ENCODE results near the gene TOM1L2. TPM values are rescaled to one million over a fixed set of nuclear protein-coding genes. Genes with fewer than 3 reads are reported as not detected.

The TOM1L2 gene
- polyA plus RNA-seq, 3 donors = 31.8 to 36.2 (median 32.2) TPM

DNA sequence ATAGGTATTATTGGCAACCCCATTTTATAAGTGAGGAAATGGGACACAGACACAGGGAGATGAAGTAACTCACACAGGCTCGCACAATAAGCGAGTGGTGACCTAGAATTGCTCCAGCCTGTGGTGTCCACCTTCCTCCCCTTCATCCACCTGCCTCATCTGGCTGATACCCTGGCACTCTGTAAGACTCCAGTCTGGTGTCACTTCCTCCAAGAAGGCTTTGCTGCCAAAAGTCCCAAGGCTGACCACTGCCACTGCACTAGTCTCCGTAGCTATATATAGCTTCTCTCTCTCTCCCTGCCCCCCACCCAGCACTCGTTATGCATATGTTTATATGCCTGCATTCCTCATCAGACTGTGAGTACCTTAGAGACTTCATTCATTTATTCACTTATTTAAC, 69.3 kb downstream of the TOM1L2 start:
- no peak for DNase-seq (ENCODE audit: low read depth in 3 of 3, low spot score in 2 of 3)

GRCh38 chr17:17902376-17902775, 69.8 kb downstream of the TOM1L2 start:
- DNase-seq (ENCODE audit: low read depth in 3 of 3, low spot score in 2 of 3) = no peak

- DNase-seq (ENCODE audit: low read depth in 3 of 3, low spot score in 2 of 3) = no peak
Observed at GRCh38 chr17:17900615-17901520, 71.3 kb downstream of the TOM1L2 start.

DNA sequence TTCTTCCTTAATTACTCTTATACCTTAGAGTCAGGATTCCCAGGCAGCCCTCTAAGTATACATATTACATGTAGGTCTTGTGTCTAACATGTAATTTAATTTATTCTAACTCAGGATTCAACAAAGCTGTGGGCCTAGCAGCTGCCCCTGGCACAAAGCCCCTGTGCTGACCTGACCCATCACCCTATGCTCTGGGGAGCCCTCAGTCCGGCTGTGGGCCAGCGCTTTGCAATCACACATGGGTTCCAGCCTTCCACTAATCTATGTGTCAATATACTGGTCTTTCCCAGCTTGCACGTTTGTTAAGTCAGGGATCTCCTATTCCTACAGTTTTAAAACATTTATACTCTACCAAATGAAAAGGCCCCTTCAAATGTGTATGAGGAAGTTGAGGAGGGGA, 72.7 kb downstream of the TOM1L2 start:
- DNase-seq (ENCODE audit: low read depth in 3 of 3, low spot score in 2 of 3) = no peak

DNA sequence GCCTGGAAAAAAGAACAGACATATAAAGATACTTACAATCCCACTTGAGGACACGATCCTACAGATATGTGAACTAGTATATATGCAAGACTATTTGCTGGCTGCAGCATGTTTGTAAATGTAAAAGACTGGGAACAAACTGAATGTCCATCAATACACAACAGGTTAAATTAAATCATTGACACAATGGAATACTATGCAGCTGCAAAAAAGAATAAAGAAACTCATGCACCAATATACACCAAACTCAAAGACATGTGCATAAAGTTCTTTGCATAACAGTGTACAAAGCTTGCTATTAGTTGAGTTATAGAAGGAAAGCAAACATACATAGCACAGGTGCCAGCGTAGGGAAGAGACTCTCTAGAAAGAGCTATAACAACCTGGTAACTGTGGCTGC, 73.5 kb downstream of the TOM1L2 start:
- no peak for DNase-seq (ENCODE audit: low read depth in 3 of 3, low spot score in 2 of 3)

DNA sequence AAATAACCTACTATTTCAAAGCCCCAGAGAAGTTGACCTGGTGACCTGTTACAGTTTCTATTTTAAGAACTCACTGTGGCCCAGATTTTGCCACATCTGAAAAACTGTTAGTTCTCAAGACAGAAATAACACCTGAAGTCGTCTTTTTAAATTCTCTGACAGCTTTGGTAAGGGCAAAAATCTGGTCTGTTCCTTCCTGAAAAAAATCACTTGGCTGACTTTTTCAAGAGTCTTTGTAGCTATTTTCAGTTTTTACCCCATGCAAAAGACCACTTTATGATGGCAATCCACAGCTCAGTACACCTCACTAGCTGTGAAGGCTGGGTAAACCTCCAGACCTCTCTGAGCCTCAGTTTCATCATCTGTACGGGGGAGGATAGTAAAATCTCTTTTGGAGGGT, 74.8 kb downstream of the TOM1L2 start:
- no peak for DNase-seq (ENCODE audit: low read depth in 3 of 3, low spot score in 2 of 3)

DNA sequence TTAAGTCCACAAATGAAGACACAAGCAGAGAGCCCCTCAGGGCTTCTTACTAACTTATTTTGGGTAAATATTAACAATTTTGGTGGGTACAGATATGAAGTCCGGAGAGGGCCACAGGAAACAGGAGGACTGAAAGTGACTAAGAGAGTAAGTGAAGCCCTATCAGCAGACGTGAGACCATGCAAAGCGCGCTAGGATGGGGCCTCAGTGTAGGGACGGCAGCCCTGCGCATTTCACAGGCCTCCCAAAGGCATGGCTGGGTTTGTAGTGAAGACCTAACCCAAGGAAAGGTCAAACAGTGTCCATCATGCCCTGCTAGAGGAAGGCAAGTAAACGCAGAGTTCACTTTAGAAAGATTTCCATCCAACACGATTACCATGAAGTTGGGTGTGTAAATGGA, 75.5 kb downstream of the TOM1L2 start:
- DNase-seq (ENCODE audit: low read depth in 3 of 3, low spot score in 2 of 3) = no peak

DNA sequence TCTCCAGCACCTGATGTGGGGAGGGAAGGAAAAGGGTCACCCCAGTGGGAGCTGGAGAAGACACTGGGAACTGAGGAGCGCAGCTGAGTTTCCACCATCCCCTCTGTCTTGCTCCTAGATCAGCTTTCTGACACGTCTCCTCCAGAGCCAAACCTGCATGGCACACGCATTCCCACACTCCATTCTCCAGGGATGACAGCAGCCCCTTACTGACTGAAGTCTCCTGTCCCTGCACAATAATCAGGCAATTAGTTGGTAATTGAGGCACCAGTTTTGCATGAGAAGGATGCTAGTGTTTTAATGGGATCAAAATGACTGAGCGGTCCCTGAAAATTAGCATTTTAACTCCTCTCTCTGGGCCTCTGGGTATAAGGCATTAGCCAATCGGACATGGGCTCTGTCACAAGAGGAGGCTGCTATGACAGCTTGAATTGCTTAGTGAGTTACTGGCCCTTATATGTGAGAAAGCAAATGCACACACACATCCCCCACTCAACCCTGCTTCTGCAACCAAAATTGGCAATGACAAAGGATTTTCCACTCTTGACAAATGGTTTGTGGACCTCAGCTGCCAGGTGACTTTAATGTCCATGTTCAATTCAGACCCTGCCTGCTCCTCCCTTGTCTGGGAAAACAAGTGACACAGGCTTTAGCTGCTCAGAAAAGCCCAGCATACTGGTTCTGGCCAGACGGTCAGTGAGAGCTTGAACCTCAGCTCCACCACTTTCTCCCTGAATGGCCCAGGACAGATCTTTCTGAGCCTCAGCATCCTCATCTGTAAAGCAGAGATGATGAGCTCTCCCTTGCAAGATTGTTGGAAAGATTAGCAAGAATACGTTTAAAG, 78.2 kb downstream of the TOM1L2 start:
- DNase-seq (ENCODE audit: low read depth in 3 of 3, low spot score in 2 of 3) = no peak

DNA sequence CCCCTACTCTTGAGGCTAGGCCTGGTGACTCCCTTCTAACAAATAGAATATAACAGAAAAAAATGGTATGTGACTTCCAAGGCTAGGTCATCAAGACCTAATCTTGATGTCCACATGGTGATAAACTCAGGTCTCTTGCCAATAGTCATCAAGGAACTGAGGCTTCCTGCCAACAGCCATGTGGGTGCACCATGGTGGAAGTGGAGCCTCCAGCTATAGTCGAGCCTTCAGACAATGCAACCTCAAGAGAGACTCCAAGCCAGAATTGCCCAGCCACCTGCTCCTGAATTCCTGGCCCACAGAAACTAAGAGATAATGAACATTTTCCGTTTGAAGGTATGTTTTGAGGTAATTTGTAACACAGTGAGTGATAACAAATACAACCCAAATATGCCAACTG, 79.5 kb downstream of the TOM1L2 start:
- DNase-seq (ENCODE audit: low read depth in 3 of 3, low spot score in 2 of 3) = no peak

GRCh38 chr17:17892009-17892408, 80.2 kb downstream of the TOM1L2 start:
- no peak for DNase-seq (ENCODE audit: low read depth in 3 of 3, low spot score in 2 of 3)

DNA sequence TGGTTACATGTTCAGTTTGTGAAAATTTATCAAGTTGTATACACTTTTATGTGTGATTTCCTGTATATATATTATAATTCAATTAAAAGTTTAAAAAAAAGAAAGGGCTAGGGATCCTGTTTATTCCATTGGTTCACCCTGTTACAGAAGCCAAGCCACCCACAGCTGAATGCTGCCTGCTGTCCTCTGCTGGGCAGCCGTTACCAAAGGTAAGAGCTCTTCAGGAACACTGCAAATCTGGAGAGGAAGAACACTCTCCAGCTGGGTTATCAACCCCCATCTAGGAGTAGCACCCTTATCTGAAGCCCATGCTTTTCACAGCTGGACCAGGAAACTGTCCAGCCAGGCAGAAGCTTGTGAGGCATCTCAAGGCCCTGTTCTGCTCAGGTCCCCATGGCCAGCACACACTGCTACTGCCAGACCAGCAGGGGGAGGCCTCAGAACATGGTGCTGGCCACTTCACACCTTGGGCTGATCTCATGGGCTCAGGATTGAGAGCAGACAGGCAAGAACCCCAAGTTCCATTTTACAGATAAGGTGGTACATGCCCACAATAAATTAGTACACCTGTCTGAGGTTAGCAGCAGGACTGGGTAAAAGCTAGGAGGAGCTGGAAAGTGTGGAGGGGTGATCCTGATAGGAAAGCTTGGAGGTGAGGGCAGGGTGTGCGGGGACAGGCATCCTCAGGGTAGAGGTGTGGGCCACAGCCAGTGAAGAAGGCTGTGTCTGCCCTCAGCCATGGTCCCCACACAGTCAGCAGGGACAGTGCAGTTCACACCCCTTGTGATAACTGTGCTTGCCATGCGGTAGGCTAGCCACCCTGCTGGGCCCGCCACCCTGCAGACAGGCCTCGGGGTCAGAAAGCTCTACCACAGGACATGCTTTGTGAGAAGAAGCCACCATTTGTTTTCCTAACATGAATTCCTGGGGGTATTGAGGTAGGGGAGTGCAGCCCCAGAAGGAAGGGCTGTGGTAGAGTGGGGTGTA, 81.1 kb downstream of the TOM1L2 start:
- no peak for DNase-seq (ENCODE audit: low read depth in 3 of 3, low spot score in 2 of 3)

GRCh38 chr17:17889922-17890321, 82.3 kb downstream of the TOM1L2 start:
- DNase-seq (ENCODE audit: low read depth in 3 of 3, low spot score in 2 of 3) = no peak

- DNase-seq (ENCODE audit: low read depth in 3 of 3, low spot score in 2 of 3) = no peak
Observed at GRCh38 chr17:17888821-17889220, 83.4 kb downstream of the TOM1L2 start.

DNA sequence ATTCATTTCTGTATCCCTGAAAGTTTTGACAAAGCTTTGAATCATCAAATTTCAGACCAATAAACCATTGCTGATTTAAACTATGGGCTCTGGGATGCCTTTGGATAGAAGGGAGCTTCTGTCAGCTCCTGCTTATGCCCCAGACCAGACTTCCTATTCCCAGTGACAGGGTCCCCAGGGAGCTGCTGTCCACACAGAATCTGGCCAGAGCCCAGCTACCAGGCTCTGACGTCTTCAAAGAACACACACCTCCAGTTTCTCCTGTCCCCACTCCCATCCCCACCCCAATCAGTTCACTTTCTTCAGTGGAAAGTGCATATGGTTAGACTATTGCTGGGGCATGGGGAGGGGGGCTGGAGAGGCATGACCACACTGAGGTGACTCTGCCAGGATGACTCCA, 83.8 kb downstream of the TOM1L2 start:
- no peak for DNase-seq (ENCODE audit: low read depth in 3 of 3, low spot score in 2 of 3)

DNA sequence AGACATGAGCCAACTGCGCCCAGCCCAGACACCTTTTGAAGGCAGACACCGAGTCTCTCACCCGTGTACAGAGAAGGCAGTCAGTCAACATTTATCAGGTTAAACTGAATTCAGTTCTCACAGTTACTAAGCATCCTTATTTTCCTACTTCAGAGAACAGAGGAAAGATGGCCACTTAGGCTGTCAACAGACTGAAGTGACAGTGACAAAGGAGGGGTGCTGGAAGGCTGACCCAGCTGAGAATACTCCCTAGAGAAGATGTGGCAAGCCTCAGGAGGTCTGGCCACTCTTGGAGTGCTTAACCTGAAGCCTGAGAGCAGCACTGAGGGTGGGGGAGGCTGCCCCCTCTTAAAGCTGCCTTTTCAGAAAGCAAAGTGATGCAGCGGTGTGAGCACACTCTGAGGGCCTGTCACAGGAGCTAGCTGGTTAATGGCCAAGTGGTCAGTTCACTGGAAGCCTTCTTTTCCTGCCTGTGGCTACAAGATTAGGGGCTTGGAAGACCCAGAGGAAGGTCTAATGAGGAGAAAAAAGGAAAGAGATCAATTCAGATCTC, 84.4 kb downstream of the TOM1L2 start:
- no peak for DNase-seq (ENCODE audit: low read depth in 3 of 3, low spot score in 2 of 3)

DNA sequence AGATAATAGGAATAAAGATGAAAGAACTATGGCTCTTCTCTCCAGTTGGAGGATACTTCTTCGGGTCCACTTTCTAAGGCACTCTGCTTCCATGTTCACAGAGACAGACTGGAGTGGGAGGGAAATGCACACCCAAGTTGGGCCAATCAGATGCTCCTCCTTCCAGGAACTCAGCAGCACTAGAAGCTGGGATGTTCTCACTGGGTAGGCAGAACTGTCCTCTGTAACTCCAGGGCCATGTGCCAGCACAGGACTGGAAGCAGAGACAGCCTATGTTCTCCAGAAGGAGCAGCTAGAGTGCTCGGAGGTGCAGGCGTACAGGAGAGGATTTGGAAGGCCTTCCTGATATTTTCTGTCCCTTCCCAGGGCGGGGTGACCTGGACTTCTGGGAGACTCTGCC, 85.5 kb downstream of the TOM1L2 start:
- DNase-seq (ENCODE audit: low read depth in 3 of 3, low spot score in 2 of 3) = no peak

GRCh38 chr17:17886226-17886625, 86.0 kb downstream of the TOM1L2 start:
- no peak for DNase-seq (ENCODE audit: low read depth in 3 of 3, low spot score in 2 of 3)

- DNase-seq (ENCODE audit: low read depth in 3 of 3, low spot score in 2 of 3) = no peak
Observed at GRCh38 chr17:17884391-17885357, 87.5 kb downstream of the TOM1L2 start.

DNA sequence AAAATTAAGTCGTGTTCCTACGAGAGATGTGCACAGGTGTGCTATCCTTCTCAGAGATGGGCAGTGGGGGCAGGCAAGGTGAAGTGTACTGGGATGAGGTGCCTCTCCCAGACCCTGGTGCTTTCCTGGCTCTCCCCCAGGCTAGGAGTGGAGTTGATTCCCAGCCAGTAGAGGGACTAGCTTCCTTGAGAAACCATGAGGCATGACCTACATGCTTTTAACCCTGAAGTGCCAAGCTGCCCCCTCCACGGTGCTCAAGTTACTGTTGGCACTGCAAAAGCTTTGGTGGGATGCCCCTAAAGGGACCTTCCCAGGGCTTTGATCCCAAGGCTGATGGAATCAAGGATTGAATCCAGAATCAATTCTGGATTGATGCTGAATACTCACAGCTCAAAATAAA, 88.4 kb downstream of the TOM1L2 start:
- no peak for DNase-seq (ENCODE audit: low read depth in 3 of 3, low spot score in 2 of 3)

Data from right renal cortex interstitium (tissue), 3 donors.